Anterior cingulate cortex (tissue), 58 donors: Measurements from ENCODE around the gene COL23A1.
"Not testable (repeated sequence)": the region's sequence is repeated elsewhere in the genome, so short reads cannot be mapped to it uniquely, and the experiment has no call there.

Experiments
- DNase-seq, 58 donors: peaks; one replicate each; lab custom pipeline; 2025; lab: John Stamatoyannopoulos, UW

Gene COL23A1

DNA sequence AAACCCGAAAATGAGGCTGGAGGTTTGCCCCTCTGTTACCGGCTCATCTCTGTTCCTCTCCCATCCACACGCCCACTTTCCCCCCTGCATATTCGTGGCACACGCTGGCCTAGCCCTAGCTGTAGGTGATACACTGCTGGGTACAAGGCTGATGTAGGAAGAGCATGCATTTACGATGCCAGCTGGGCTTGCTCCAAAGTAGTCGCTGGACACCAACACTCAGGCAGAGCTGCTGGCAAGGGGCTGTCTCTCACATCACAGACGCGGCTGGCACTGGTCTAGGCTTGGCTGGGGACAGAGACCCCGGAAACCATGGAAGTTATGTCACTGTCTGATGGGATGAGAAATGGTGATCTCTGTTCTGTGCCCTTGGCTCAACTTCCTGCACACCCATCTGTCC is 347.8 kb downstream of the COL23A1 start:
- no peak for DNase-seq

DNA sequence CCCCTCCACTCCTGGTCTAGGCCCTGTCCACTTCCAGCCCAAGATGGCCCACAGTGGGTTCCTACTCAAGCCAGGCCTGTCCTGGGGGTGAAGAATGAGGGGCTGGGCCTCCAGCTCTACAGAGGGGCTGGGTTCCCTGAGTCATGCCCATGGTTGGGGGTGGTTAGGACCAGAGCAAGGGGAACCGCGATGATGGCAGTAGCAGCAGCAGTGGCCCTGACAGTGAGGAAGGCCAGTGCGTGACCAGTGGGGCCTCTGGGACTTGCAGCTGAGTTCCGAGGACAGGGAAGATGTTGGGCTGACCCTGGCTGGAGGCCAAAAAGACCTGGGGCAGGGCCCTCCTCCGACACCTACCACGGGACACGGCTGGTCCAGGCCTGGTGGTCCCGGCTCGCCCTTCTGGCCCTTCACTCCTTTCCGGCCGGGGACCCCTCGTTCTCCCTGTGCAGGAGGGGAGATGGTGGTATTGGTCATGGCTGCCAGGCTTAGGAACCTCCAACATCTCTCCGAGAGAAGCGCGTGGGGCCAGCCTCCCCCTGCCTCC is 348.4 kb downstream of the COL23A1 start:
- DNase-seq, result peak in 3 of 58 donors; percentile 24 to 34 (median 30)

DNA sequence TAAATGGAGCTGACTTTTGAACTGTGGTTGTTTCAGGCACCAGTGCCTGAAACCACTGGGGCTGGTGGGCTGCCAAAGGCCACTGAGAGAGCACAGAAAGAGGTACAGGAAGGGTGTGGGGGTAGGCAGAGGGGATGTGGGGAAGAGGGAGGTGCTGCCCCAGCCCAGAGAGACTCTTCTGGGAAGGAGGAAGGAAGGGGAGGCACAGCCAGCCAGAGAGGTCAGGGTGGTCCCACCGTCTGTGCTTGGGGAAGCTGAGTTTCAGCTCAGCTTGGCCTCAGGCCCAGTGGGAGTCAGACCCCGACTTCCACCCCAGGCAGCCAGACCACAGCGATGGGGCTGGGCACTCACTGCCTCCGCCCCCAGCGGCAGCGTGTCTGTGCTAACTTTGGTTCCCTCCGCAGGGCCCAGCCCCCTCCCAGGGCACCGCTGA is 348.9 kb downstream of the COL23A1 start:
- peak in 14 of 58 donors; percentile 9 to 50 (median 30) for DNase-seq

DNA sequence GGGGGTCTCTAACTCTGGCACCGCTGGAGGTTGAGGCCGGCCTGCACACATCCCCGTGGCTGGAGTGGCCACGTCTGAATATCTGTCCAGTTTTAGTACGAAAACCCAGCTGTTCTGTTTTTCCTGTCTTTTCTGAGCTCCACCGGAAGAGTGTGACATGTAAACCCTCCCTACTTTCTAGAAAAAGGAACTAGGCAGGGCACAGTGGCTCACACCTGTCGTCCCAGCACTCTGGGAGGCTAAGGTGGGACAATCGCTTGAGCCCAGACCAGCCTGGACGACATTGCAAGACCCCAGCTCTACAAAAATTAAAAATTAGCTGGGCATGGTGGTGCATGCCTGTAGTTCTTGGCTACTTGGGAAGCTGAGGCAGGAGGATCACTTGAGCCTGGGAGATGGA is 349.4 kb downstream of the COL23A1 start:
- no peak for DNase-seq

DNA sequence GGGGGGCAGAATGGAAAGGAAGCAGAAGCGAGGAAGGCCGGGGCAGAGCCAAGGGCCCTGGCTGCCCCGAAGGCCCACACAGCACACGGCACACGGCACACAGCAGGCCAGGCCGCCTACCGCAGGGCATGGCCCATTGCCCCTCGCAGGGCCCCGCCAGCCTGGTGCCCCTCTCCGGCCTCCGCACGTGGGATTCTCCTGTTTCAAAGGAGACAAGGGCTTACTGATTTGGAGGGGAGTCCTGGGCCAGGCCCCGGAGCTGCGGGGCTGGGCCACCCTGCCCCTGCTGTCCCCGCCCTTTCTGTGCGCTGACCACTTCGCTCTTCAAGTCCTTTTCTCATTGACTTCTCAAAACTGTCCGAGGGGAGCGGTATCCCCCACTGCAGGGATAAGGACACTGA is 349.9 kb downstream of the COL23A1 start:
- no peak for DNase-seq

DNA sequence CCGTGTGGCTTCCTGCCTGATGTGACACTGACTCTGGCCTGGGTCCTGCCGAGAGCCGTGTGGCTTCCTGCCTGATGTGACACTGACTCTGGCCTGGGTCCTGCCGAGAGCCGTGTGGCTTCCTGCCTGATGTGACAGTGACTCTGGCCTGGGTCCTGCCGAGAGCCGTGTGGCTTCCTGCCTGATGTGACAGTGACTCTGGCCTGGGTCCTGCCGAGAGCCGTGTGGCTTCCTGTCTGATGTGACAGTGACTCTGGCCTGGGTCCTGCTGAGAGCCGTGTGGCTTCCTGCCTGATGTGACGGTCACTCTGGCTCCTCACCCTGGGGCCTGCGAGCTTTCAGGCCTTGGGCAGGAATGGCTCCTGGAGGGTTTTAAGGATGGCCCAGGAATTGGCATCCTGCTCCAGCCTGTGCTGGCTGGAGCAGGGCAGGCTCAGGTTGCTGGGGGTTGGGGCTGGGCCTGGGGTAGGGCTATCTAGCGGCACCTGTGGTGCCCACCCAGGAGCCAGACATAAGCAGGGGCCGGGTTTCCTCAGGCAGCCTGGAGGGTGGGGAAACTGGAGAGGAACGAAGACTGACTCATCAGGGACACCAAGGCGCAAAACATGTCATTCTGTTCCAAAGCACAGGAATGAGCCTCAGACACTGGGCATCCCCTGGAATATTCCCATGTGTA is 350.4 kb downstream of the COL23A1 start:
- not testable (repeated sequence) for DNase-seq

DNA sequence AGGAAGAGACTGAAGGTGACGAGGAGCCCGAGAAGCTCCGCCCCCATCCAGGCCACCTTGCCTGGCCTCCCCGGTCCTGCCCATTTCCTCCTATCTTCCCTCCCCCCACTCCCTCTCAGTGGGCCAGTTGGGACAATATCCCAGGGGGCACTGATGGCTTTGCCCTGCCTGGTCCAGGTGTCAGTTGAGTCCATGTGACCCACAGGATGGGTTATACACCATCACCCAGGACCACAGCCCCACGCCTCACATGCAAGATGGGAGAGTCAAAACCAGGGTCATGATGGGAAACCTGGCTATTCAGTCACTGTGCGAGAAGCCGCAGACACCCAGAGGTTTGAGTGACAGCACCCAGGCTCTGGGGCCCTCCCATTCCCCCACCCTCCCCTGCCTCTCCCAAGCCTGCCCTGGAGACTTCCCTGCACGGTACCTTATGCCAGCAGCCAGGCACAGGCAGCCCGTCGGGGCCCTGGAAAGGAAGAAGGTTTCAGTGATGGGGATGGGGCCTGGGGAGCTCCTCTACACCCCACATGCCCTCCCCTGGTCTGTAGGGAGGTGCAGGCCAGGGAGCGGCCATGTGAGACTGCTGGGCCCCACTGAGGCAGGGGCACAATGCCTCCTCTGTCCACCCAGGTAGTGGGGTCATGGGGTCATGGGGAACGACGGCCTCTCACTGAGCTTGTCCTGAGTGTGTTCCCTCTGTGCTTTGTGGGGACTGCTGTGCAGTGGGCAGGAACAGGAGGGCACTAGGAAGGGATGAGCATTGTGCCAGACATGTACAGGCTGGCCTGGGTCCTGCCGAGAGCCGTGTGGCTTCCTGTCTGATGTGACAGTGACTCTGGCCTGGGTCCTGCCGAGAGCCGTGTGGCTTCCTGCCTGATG is 351.2 kb downstream of the COL23A1 start:
- no peak for DNase-seq

DNA sequence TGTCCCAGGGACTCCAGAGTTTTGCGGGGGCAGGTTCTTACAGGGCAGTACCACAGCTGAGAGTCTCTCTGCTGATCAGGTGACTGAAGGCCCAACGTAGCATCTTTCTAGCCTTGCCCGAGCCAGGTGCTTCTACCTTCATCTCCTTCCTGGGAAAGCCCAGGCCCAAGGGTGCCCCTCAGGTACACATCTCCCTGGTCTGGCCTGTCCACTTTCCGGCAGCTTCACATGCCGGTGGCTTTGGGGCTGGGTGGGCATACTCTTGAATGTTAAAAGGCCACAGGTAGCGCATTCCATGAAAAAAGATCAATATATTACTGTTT is 351.9 kb downstream of the COL23A1 start:
- DNase-seq, result no peak

DNA sequence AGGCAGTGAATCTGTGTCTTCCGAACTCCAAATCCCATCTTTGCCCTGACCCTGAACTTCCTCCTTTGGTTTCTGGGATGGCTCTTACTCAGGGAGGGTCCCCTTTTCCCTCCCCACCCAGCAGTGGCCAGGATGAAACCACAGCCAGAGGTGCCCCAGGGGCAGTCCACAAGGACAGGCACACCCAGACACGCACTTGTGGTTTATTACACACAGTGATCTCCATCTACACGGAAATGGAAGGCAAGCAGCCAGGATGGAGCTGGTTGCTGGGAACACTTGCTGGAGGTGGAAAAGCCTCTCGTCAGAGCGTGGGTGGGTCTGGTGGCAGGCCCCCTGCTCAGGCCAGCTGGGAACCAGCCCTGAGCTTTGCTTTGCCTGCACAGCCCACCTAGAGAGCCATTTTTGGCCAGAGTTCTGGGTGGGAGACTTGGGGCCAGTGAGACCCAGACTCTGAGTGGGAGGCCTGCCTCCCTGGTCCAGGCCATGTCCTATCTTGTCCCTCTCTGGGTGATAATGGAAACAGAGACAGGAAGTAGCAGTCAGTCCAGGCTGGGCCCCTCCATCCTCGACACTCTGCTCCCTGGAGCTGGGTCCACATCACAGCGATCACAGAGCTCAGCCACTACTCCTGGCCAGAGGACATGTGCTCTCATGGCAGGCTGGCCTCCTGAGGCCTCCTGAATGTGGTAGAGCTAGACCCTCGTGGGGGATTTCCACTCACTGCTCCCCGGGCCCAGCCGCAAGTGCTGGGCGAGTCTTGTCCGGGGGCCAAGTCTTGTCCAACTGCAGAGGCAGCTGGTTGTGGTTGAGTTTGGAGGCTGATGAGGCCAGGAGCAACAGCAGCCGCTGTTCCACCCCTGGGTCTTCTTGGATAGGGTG is 352.5 kb downstream of the COL23A1 start:
- DNase-seq, result no peak

DNA sequence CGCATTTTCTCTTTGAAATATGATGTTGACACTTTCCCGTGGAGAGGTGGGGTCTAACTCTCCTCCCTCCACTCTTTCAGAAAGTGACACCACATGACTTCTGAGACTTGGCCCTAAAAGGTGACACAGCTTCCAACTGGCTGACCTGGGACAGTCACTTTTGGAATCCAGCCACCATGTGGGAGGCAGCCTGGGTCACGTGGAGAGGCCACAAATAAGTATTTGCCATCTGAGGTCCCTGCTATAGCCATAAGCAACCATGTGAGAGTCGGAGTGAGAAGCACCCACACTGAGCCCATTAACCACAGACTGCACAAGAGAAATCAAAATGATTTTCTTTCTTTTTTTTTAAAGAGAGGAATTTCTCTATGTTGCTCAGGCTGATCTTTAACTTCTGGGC is 353.5 kb downstream of the COL23A1 start:
- peak in 5 of 58 donors; percentile 10 to 33 (median 18) for DNase-seq

DNA sequence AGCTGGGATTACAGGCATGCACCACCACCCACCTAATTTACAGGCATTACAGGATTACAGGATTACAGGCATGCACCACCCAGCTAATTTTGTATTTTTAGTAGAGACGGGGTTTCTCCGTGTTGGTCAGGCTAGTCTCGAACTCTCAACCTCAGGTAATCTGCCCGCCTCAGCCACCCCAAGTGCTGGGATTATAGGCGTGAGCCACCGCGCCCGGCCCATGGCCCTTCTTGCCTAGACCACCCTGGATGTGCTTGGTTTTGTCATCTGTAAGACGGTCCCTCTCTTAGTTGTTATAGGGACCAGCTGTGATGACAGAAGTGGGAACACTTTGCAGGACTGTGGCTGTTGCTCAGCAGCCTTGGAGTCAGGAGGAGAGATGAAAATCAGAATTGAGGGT is 354.1 kb downstream of the COL23A1 start:
- no peak for DNase-seq

DNA sequence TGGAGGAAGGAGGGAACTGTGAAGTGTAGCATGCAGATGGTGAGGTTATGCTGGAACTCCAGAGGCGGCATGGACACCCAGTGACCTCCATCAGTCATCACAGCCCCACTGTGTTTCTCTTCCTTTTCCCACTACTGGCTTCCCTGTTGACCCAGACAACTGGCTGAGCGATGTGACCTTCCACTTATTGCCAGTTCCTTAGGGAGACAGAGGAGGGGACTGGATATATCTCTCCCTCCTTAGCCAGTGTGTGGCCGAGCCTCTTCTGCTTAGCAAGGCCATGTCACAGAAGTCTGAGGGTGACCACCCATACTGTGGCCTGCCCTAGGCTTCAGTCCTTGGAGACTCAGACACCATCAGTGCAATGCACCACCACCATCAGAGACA is 354.6 kb downstream of the COL23A1 start:
- no peak for DNase-seq

DNA sequence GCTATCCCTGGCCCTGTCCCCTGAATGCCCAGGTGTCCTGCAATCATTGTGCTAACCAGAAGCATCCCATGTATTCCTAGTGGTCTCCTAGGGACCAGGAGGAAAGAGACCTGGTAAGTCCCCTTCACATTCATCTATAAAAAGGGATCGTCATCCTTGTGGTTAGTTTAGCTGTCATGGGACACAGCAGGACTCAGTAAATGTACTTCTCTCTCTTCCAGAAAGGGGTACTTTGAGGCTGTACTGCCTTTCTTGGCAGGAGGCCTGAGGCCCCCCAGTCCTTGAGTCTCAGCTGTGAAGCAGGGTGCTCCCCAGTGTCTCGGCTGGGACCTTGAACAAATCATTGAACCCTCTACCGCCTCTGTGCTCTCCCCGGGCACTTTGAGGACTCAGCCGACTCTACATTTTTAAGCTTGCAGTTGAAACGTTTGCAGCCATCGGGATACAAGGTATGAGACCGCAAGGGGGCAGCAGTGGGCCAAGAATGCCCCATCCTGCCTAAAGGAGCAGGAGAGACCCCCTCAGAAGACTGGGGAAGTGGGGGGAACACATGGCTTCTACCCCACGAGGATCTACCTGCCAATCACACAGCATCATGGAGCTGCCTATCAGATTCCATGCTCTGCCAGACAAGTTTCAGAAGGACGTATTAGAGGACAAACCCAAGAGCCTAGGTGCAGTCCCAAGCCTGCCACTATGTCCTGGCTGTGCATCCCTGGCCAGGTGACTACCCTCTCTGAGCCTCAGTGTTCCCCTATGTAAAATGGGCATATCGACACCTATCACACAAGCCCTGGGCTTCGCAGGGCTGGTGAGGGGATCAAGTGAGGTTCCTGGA is 355.2 kb downstream of the COL23A1 start:
- DNase-seq, result peak in 49 of 58 donors; percentile 13 to 86 (median 38)

DNA sequence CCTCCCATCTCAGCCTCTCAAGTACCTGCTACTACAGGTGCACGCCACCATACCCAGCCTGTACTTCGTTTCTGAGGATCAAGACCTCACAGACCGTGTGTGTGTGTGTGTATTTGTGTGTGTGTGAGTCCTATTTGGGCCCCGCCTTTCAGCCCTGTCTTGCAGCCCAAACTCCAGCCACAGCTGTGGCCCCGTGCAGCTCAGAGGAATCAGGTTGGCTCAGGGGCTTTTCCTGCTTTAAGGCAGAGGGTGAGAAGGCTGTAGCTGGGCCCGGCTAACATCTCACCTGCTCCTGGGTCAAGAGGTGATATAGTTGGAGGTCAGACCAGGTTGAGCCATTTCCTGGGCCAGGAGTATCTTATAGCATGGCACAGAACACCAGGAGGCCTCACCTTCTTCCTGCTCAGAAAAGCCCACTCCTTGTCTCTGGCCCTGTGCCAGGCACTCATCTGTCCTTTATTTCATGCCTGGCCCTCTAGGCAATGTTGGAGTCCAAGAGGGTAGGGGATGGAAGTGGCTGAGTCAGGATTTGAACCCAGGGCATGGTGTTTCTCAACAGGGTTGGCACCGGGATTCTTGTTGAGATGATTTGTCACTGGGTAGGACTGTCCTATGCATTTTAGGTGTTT is 356.0 kb downstream of the COL23A1 start:
- no peak for DNase-seq

DNA sequence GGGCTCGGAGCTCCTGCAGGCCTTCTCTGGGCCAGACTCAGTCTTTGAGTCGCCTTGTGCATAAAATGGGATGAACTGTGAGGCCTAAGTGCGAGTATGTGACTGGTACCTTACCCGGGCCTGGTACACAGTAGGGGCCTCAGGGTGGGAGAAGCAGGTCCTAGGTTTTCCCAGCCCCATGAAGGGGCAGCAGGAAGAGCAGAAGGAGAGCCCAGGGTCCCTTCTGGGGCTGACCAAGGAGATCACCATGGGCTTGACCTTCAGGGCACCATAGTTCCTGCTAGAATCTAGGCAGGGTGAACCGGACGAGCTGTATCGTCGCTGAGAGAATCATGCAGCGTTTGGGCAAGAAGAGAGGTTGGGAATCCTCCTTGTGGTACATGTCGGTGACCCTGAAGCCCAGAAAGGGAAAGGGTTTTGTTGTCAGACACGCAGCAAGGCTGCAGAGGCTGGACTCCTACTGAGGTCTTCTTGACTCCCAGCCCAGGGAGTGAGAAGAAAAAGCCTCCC is 357.2 kb downstream of the COL23A1 start:
- DNase-seq, result peak in 6 of 58 donors; percentile 19 to 61 (median 52)

DNA sequence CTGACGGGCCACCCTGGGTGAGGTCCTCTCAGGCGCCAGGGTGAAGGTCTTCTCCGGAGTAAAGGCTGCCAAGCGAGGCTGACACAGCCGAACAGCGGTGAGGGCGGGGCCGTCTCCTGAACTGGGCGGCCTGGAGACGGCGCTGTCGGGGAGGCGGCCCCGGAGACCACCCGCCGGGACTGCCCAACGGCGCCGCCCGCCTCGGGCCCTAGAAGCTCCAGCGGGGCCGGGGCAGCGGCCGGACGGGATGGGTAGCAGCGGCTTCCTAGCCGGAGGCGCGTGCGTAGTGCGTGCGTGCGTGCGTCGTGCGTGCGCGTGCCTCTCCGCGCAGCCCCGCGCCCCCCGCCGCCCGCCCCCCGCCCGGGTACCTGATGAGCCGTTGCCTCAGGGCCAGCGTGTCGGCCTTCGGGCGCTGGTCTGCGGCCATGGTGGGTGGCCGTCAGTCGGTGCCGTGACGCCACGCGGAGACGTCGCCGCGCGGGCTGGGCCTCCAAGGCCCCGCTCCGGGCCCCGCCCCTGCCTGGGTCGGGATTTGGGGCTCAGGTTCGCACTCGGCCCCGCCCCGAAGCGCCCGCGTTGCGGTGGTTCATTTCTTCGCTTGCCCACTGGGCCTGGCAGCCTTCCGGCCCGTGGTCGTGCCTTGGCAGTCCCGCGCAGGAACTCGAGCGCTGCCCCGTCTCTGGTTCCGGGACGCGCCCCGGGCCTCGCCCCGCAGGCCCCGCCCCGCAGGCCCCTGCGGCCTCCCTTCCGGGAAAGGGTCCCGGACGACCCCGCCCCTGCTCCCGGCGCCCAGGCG is 357.9 kb downstream of the COL23A1 start, which contains the start of gene PHYKPL:
Gene PHYKPL, minus strand, starts transcription at position 679 of the 796 bp plus-strand sequence. Its CDS starts 252 bp downstream, at position 427.
- peak in 51 of 58 donors; percentile 19 to 82 (median 66) for DNase-seq

DNA sequence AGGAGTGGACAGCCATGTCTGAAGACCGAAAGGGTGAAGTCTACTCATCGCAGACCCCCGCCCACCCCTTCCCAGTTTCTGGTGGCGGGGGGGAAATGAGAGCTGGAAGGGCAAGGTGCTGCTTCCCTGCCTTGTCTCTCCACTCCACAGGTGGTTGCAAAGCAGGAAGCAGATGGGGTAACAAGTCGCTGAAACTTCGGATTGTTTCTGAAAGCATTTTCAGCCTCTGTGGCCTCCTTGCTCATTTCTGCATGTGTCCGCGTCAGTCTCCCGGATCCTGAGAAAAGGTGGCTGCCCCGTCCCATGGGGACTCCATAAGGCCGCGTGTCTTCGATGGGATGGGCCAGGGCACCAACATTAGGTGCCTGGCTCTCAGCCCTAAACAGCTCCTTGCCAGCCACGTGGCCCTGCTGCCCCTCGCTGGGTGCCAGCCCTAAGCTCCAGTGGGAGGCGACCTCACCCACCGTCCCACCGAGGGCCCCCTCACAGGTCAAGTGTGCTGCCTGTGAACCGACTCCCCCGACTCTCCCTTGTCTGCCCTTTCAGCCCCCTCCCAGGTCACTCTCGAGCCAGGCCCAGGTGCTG is 358.6 kb downstream of the COL23A1 start:
- DNase-seq, result no peak
